GM21723 (cell line): ENCODE results near the gene DOCK1.
"Not testable (repeated sequence)": the region's sequence is repeated elsewhere in the genome, so short reads cannot be mapped to it uniquely, and the experiment has no call there.

ENCODE experiments used
- ATAC-seq: cut with Tn5 transposase; IDR thresholded peaks from one replicate; pipeline ENCODE4 v1.9.1; 2021; ENCODE audit warnings: mild to moderate bottlenecking, moderate library complexity; ENCODE audit not compliant: unreplicated experiment

DOCK1 gene

GRCh38 chr10:126902157-126902556, 3.1 kb upstream of the DOCK1 start:
- no peak for ATAC-seq

GRCh38 chr10:126903656-126904360, 1.4 kb upstream of the DOCK1 start:
- ATAC-seq = no peak

GRCh38 chr10:126904516-126904817, 761 bp upstream of the DOCK1 start:
- no peak for ATAC-seq

- no peak for ATAC-seq
Measured at GRCh38 chr10:126905776-126906703, 812 bp downstream of the DOCK1 start.

GRCh38 chr10:126906704-126907422, 1.6 kb downstream of the DOCK1 start:
- no peak for ATAC-seq

- ATAC-seq = no peak
Measured at GRCh38 chr10:126907423-126907970, 2.3 kb downstream of the DOCK1 start.

GRCh38 chr10:126908225-126908624, 3.0 kb downstream of the DOCK1 start:
- no peak for ATAC-seq

- ATAC-seq = no peak
Measured at GRCh38 chr10:126908729-126909128, 3.5 kb downstream of the DOCK1 start.

GRCh38 chr10:126909147-126909546, 3.9 kb downstream of the DOCK1 start:
- no peak for ATAC-seq

- no peak for ATAC-seq
Measured at GRCh38 chr10:126910196-126910595, 5.0 kb downstream of the DOCK1 start.

- no peak for ATAC-seq
Measured at GRCh38 chr10:126910798-126911197, 5.6 kb downstream of the DOCK1 start.

- ATAC-seq = no peak
Measured at GRCh38 chr10:126911301-126911700, 6.1 kb downstream of the DOCK1 start.

- ATAC-seq = no peak
Measured at GRCh38 chr10:126913316-126913715, 8.1 kb downstream of the DOCK1 start.

GRCh38 chr10:126914561-126914960, 9.3 kb downstream of the DOCK1 start:
- no peak for ATAC-seq

GRCh38 chr10:126916952-126917351, 11.7 kb downstream of the DOCK1 start:
- not testable (repeated sequence) for ATAC-seq

GRCh38 chr10:126917375-126917774, 12.1 kb downstream of the DOCK1 start:
- no peak for ATAC-seq

- no peak for ATAC-seq
Measured at GRCh38 chr10:126917975-126918908, 13.0 kb downstream of the DOCK1 start.

GRCh38 chr10:126919426-126919825, 14.2 kb downstream of the DOCK1 start:
- ATAC-seq = no peak

- no peak for ATAC-seq
Measured at GRCh38 chr10:126921162-126921561, 15.9 kb downstream of the DOCK1 start.

- no peak for ATAC-seq
Measured at GRCh38 chr10:126921974-126922525, 16.8 kb downstream of the DOCK1 start.
